CD4-positive, CD25-positive, alpha-beta regulatory T cell (primary cell): Measurements from ENCODE around the gene ST3GAL3. TPM values are rescaled to one million over a fixed set of nuclear protein-coding genes. Genes with fewer than 3 reads are reported as not detected.
A peak's percentile ranks its signal among the peaks of the same experiment; 100 is the strongest.

Source experiments
- ATAC-seq, 2 donors: fragments of 150-1000 bp; cut with Tn5 transposase; one replicate each; pipeline ENCODE4 v1.10.0; 2021; ENCODE audit warnings: low read depth in 2 of 2, moderate number of reproducible peaks in 2 of 2, moderate library complexity in 1 of 2
- DNase-seq, 3 donors: peaks; one replicate each; pipeline versions ENCODE4 v3.0.0 to v3.0.0-alpha.2; 2012 to 2022; ENCODE audit warnings: mixed read lengths in 1 of 3
- H3K27ac ChIP-seq: one replicate; pipeline ENCODE4 v1.7.0; 2013; ENCODE audit warnings: mild to moderate bottlenecking, low read length; ENCODE audit not compliant: insufficient read depth, poor library complexity, severe bottlenecking
- H3K27me3 ChIP-seq: one replicate; pipeline ENCODE4 v1.7.0; 2013; ENCODE audit warnings: low read length; ENCODE audit not compliant: control insufficient read depth, insufficient read depth
- H3K36me3 ChIP-seq: one replicate; pipeline ENCODE4 v1.7.0; 2013; ENCODE audit warnings: mild to moderate bottlenecking, low read length, moderate library complexity; ENCODE audit not compliant: control insufficient read depth, insufficient read depth
- H3K4me1 ChIP-seq: 2 replicates; pipeline ENCODE4 v1.7.0; 2013; ENCODE audit warnings: mild to moderate bottlenecking, low read length; ENCODE audit not compliant: insufficient read depth, control insufficient read depth, poor library complexity, severe bottlenecking
- H3K4me3 ChIP-seq: one replicate; pipeline ENCODE4 v1.7.0; 2013; ENCODE audit warnings: low read depth, mild to moderate bottlenecking, low read length, moderate library complexity
- H3K9me3 ChIP-seq, 2 experiments: 1 replicate in 1 of 2; 2 replicates in 1 of 2; pipeline ENCODE4 v1.7.0; 2013; ENCODE audit warnings: low read length in 2 of 2, mild to moderate bottlenecking in 1 of 2, moderate library complexity in 1 of 2; ENCODE audit not compliant: control insufficient read depth in 2 of 2
- H3K27ac Mint-ChIP-seq, 3 donors: one replicate each; pipeline ENCODE4 v1.8.0; 2020 to 2022; ENCODE audit warnings: mild to moderate bottlenecking in 3 of 3, mixed read lengths in 3 of 3, moderate library complexity in 2 of 3
- H3K27me3 Mint-ChIP-seq: one replicate; pipeline ENCODE4 v1.8.0; 2022; ENCODE audit warnings: mild to moderate bottlenecking, mixed read lengths
- H3K36me3 Mint-ChIP-seq: one replicate; pipeline ENCODE4 v1.8.0; 2020; ENCODE audit warnings: mixed read lengths
- H3K4me1 Mint-ChIP-seq, 4 donors: one replicate each; pipeline ENCODE4 v1.8.0; 2020 to 2022; ENCODE audit warnings: mixed read lengths in 4 of 4, mild to moderate bottlenecking in 1 of 4
- H3K4me3 Mint-ChIP-seq, 4 donors: one replicate each; pipeline ENCODE4 v1.8.0; 2020 to 2022; ENCODE audit warnings: mild to moderate bottlenecking in 4 of 4, mixed read lengths in 4 of 4, moderate library complexity in 3 of 4
- H3K9me3 Mint-ChIP-seq, 7 donors: one replicate each; pipeline ENCODE4 v1.8.0; 2020 to 2022; ENCODE audit warnings: mixed read lengths in 7 of 7, mild to moderate bottlenecking in 3 of 7, moderate library complexity in 2 of 7
- polyA plus RNA-seq, 4 donors: library from polyadenylated mRNA; unstranded; fragments of 300-500 nt; fragmentation: Illumina TruSeq; gene quantifications; one replicate each; pipeline ENCODE4 v1.2.3, GENCODE V29; 2021
- total RNA-seq: library from RNA; stranded (reverse); gene quantifications from one replicate; pipeline ENCODE4 v1.2.3, GENCODE V29; 2022

Gene ST3GAL3
- total and polyA plus RNA-seq, 5 donors from 2014 or later = 5.7 to 25.0 (median 8.5) TPM

- Mint-ChIP-seq H3K9me3 (no peaks in the 10 kb centered on the region), H3K4me3 (peak overlapping the region; percentile 88 to 97 (median 93)), H3K27ac (peak overlapping the region; percentile 92 to 97 (median 93)), H3K36me3 (peaks cover 16% of the 10 kb centered on the region), H3K4me1 (peaks cover 5 to 66% (median 38%) of the 10 kb centered on the region in 4 donors), H3K27me3 (no peaks in the 10 kb centered on the region)
- Histone ChIP-seq H3K4me1 (peaks cover 26% of the 10 kb centered on the region), H3K9me3 (no peaks in the 10 kb centered on the region), H3K4me3 (peak overlapping the region; percentile 70), H3K36me3 (peaks cover 6% of the 10 kb centered on the region), H3K27ac (peak overlapping the region; percentile 93), H3K27me3 (no peaks in the 10 kb centered on the region)
- ATAC-seq = no peak
- DNase-seq = no peak
Observed at GRCh38 chr1:43947061-43947873, 239.9 kb downstream of the ST3GAL3 start.

GRCh38 chr1:43947874-43948437 lies 240.6 kb downstream of the ST3GAL3 start:
- H3K4me3 ChIP-seq = peak overlapping the region; percentile 24
- no peak for ATAC-seq
- H3K36me3 Mint-ChIP-seq = peaks cover 16% of the 10 kb centered on the region

GRCh38 chr1:43949678-43950077 lies 242.3 kb downstream of the ST3GAL3 start:
- H3K36me3 ChIP-seq = peaks cover 6% of the 10 kb centered on the region
- Mint-ChIP-seq H3K36me3 (peaks cover 16% of the 10 kb centered on the region), H3K27me3 (no peaks in the 10 kb centered on the region), H3K27ac (no peak overlapping the region), H3K9me3 (no peaks in the 10 kb centered on the region), H3K4me1 (peaks cover 6 to 56% (median 36%) of the 10 kb centered on the region in 4 donors), H3K4me3 (peak overlapping the region in 2 of 4 donors; percentile 47 to 60)
- H3K27ac ChIP-seq = no peak overlapping the region
- H3K9me3 ChIP-seq = no peaks in the 10 kb centered on the region
- H3K4me3 ChIP-seq = no peak overlapping the region
- no peak for ATAC-seq
- peaks cover 26% of the 10 kb centered on the region for H3K4me1 ChIP-seq
- no peak for DNase-seq
- H3K27me3 ChIP-seq = no peaks in the 10 kb centered on the region

More at GRCh38 chr1:43947874-43948437, 240.6 kb downstream of the ST3GAL3 start:
- peak overlapping the region; percentile 86 to 95 (median 90) for H3K4me3 Mint-ChIP-seq
- Histone ChIP-seq H3K27me3 (no peaks in the 10 kb centered on the region), H3K27ac (no peak overlapping the region), H3K9me3 (no peaks in the 10 kb centered on the region), H3K36me3 (peaks cover 6% of the 10 kb centered on the region), H3K4me1 (peaks cover 26% of the 10 kb centered on the region)
- H3K4me1 Mint-ChIP-seq = peaks cover 5 to 62% (median 37%) of the 10 kb centered on the region in 4 donors
- H3K9me3 Mint-ChIP-seq = no peaks in the 10 kb centered on the region
- H3K27me3 Mint-ChIP-seq = no peaks in the 10 kb centered on the region
- no peak for DNase-seq
- peak overlapping the region in 2 of 3 donors; percentile 73 to 92 for H3K27ac Mint-ChIP-seq

GRCh38 chr1:43951021-43951985 lies 244.0 kb downstream of the ST3GAL3 start:
- H3K4me1 ChIP-seq = peaks cover 17% of the 10 kb centered on the region
- Mint-ChIP-seq H3K36me3 (peaks cover 16% of the 10 kb centered on the region), H3K9me3 (no peaks in the 10 kb centered on the region), H3K27ac (no peak overlapping the region), H3K4me3 (peak overlapping the region in 1 of 4 donors; percentile 60), H3K27me3 (no peaks in the 10 kb centered on the region), H3K4me1 (peaks cover 8 to 41% (median 24%) of the 10 kb centered on the region in 4 donors)
- no peak overlapping the region for H3K4me3 ChIP-seq
- H3K27me3 ChIP-seq = no peaks in the 10 kb centered on the region
- H3K36me3 ChIP-seq = peaks cover 6% of the 10 kb centered on the region
- H3K9me3 ChIP-seq = no peaks in the 10 kb centered on the region
- no peak overlapping the region for H3K27ac ChIP-seq
- DNase-seq (no peak), ATAC-seq (no peak)

- Histone ChIP-seq H3K27me3 (no peaks in the 10 kb centered on the region), H3K4me1 (peaks cover 4% of the 10 kb centered on the region), H3K9me3 (no peaks in the 10 kb centered on the region), H3K27ac (no peak overlapping the region), H3K36me3 (peaks cover 17% of the 10 kb centered on the region), H3K4me3 (no peak overlapping the region)
- Mint-ChIP-seq H3K36me3 (peaks cover 23% of the 10 kb centered on the region), H3K9me3 (no peaks in the 10 kb centered on the region), H3K27me3 (no peaks in the 10 kb centered on the region), H3K27ac (no peak overlapping the region), H3K4me3 (no peak overlapping the region), H3K4me1 (peaks cover 8 to 33% (median 21%) of the 10 kb centered on the region in 4 donors)
- DNase-seq (no peak), ATAC-seq (no peak)
Observed at GRCh38 chr1:43952731-43953346, 245.5 kb downstream of the ST3GAL3 start.

- H3K36me3 Mint-ChIP-seq = peaks cover 28% of the 10 kb centered on the region
- H3K4me3 Mint-ChIP-seq = no peak overlapping the region
- Histone ChIP-seq H3K4me3 (no peak overlapping the region), H3K36me3 (peaks cover 21% of the 10 kb centered on the region), H3K27ac (no peak overlapping the region), H3K4me1 (no peaks in the 10 kb centered on the region), H3K9me3 (no peaks in the 10 kb centered on the region), H3K27me3 (no peaks in the 10 kb centered on the region)
- peaks cover 8 to 28% (median 17%) of the 10 kb centered on the region in 4 donors for H3K4me1 Mint-ChIP-seq
- no peak for DNase-seq
- H3K27ac Mint-ChIP-seq = no peak overlapping the region
- no peaks in the 10 kb centered on the region for H3K9me3 Mint-ChIP-seq
- no peak for ATAC-seq
- no peaks in the 10 kb centered on the region for H3K27me3 Mint-ChIP-seq
Observed at GRCh38 chr1:43953361-43953760, 246.0 kb downstream of the ST3GAL3 start.

GRCh38 chr1:43954036-43954435 lies 246.7 kb downstream of the ST3GAL3 start:
- no peak for DNase-seq
- no peaks in the 10 kb centered on the region for H3K27me3 ChIP-seq
- Mint-ChIP-seq H3K27ac (peak overlapping the region in 1 of 3 donors; percentile 50), H3K36me3 (peaks cover 33% of the 10 kb centered on the region), H3K4me3 (no peak overlapping the region), H3K9me3 (no peaks in the 10 kb centered on the region), H3K27me3 (no peaks in the 10 kb centered on the region), H3K4me1 (peaks cover 8 to 21% (median 13%) of the 10 kb centered on the region in 4 donors)
- no peak overlapping the region for H3K27ac ChIP-seq
- no peak overlapping the region for H3K4me3 ChIP-seq
- no peaks in the 10 kb centered on the region for H3K4me1 ChIP-seq
- H3K9me3 ChIP-seq = no peaks in the 10 kb centered on the region
- ATAC-seq = no peak
- peaks cover 26% of the 10 kb centered on the region for H3K36me3 ChIP-seq
